HG02623 (cell line): Measurements from ENCODE around the gene XIRP1.
A peak's percentile ranks its signal among the peaks of the same experiment; 100 is the strongest.
"Not testable (repeated sequence)": the region's sequence is repeated elsewhere in the genome, so short reads cannot be mapped to it uniquely, and the experiment has no call there.

Experiments used
- ATAC-seq: cut with Tn5 transposase; IDR thresholded peaks from one replicate; pipeline ENCODE4 v1.9.1; 2021; ENCODE audit warnings: moderate library complexity; ENCODE audit not compliant: unreplicated experiment

XIRP1 gene, protein sequence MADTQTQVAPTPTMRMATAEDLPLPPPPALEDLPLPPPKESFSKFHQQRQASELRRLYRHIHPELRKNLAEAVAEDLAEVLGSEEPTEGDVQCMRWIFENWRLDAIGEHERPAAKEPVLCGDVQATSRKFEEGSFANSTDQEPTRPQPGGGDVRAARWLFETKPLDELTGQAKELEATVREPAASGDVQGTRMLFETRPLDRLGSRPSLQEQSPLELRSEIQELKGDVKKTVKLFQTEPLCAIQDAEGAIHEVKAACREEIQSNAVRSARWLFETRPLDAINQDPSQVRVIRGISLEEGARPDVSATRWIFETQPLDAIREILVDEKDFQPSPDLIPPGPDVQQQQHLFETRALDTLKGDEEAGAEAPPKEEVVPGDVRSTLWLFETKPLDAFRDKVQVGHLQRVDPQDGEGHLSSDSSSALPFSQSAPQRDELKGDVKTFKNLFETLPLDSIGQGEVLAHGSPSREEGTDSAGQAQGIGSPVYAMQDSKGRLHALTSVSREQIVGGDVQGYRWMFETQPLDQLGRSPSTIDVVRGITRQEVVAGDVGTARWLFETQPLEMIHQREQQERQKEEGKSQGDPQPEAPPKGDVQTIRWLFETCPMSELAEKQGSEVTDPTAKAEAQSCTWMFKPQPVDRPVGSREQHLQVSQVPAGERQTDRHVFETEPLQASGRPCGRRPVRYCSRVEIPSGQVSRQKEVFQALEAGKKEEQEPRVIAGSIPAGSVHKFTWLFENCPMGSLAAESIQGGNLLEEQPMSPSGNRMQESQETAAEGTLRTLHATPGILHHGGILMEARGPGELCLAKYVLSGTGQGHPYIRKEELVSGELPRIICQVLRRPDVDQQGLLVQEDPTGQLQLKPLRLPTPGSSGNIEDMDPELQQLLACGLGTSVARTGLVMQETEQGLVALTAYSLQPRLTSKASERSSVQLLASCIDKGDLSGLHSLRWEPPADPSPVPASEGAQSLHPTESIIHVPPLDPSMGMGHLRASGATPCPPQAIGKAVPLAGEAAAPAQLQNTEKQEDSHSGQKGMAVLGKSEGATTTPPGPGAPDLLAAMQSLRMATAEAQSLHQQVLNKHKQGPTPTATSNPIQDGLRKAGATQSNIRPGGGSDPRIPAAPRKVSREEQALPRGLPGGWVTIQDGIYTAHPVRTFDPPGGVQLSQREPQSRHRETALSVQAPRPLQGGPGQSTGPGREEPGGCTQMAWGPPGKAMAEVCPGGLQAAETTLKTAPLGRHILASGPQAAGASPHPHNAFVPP (N-terminal part only)

DNA sequence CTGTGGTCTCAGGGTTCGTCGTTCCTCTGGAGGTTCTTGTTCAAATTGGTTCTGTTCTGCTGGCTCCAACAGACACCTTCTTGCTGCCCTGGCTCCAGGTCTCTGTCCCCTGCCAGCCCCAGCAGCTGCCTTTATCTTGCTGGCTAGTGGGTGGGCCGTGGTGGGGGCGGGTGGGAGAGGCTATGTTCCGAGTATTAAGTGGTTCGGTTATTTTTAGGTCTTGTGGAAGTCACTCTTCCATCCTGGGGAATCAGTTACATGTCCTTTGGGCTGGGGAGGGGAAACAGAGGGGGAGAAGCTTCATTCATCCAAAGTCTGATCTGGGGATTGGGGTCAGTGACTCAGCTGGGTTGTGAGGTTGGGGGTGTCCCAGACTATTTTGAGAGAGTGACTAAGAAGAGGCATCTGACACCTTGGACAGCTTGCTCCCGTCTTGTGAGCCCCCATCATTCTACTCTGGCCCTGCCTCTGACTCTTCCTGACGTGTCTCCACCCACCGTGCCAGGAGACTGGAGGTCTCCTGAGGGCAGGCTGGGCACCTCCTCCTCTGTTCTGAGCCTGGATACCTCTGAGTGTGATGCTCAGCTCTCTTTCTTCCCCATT is at the start of gene XIRP1:
TSS of gene XIRP1 (minus strand) at position 106 of the 603 bp plus-strand sequence. CDS start 3,150 bp downstream, outside the sequence.
- ATAC-seq: no peak

DNA sequence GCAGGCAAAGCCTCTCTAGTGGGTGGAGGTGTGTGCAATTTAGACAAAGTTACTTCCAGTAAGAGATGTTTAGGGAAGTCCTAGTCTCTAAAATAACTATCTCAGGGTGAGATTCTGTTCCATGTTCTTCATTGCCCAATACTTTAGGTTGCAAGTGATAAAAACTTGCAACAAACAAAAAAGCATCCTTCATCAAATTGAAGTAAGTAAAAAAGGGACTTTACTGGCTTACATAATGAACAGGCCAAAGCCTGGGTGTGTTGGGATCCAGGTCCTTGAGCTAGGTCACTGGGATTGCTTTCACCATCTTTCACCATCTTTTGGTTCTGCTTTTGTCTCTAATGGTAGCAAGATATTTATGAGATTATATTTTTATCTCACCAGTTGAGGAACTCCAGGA is 49.2 kb upstream of the XIRP1 start:
- ATAC-seq: no peak

DNA sequence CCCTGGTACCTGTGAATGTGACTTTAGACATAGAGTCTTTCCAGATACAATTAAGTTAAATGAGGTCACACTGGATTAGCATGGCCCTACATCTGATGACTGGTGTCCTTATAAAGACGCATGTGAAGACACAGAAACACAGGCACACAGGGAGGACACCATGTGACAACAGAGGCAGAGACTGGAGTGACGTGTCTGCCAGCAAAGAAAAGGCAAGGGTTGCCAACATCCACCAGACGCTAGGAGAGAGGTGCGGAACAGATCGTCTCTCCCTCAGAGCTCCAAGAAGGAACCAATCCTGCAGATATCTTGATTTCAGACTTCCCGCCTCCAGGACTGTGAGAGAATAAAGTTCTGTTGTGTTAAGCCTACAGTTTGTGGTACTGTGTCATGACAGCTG is 44.6 kb upstream of the XIRP1 start:
- ATAC-seq: no peak

DNA sequence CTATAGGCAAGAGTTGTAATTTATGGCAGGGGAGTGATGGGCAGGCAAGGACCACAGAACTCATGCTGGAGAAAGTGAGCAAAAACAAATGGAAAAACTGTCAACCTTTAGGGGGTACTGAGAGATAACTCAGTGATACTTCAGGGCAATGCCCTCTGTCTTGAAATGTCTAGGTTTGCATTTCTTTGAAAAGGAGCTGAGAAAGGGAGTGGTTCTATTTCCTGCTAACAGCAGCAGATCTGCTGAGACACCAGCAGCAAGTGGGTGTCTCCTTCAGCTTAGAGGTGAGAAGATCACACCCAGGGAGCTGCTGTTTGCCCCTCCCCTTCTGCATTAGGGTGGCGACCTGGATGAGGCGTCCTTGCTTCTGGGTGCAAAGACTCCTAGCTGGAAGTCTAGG is 42.3 kb upstream of the XIRP1 start:
- no peak for ATAC-seq

DNA sequence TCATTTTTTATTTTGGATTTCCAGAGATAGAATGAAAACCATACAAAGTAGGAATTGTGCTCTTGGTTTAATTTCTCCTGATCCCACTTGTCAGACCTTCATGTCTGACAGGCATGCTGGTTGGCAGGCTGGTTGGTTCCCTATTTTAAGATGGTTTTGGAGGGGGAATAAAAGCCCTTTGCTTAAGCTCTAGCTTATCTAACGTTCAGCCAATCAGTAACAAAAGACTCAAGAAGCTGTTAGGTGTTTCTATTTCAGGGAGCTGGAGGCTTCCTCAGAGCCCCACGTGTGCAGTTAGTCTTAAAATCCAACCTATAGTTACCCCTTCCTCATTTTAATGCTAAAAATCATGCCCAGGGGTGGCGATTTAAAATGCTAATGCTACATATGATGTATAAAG is 40.5 kb upstream of the XIRP1 start:
- ATAC-seq: no peak

DNA sequence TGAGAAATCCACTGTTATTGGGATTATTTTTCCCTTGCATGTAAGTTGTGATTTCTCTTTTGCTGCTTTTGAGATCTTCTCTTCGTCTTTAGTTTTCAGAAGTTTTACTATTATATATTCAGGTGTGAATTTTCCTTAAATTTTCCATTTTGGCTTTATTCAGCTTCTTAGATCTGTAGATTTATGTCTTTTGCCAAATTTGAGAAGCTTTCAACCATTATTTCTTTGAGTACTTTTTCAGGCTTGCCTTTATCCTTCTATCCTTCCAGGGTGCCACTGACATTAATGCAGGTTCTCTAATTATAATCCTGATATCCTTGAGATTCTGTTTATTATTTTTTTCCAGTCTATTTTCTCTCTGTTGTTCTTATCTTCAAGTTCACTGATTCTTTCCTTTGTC is 38.1 kb upstream of the XIRP1 start:
- ATAC-seq: no peak

DNA sequence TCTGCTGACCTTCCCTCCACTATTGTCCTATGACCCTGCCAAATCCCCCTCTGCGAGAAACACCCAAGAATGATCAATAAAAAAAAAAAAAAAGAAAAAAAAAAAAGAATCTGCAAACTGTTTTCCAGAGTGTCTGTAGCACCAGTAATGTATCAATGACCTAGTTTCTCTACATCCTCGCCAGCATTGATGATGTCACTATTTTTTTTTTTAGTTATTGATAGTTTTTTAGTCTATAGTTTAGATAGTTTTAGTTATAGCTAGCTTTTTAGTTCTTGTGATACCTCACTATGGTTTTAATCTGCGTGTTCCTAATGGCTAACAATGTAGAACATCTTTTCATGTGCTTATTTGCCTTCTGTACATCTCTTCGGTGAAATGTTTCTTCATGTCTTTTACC is 36.1 kb upstream of the XIRP1 start:
- ATAC-seq: no peak

DNA sequence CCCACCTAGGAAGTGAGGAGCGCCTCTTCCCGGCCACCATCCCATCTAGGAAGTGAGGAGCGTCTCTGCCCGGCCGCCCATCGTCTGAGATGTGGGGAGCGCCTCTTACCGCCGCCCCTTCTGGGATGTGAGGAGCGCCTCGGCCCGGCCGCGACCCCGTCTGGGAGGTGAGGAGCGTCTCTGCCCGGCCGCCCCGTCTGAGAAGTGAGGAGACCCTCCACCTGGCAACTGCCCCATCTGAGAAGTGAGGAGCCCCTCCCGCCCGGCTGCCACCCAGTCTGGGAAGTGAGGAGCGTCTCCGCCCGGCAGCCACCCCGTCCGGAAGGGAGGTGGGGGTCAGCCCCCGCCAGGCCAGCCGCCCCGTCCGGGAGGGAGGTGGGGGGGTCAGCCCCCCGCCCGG is 35.2 kb upstream of the XIRP1 start:
- not testable (repeated sequence) for ATAC-seq

DNA sequence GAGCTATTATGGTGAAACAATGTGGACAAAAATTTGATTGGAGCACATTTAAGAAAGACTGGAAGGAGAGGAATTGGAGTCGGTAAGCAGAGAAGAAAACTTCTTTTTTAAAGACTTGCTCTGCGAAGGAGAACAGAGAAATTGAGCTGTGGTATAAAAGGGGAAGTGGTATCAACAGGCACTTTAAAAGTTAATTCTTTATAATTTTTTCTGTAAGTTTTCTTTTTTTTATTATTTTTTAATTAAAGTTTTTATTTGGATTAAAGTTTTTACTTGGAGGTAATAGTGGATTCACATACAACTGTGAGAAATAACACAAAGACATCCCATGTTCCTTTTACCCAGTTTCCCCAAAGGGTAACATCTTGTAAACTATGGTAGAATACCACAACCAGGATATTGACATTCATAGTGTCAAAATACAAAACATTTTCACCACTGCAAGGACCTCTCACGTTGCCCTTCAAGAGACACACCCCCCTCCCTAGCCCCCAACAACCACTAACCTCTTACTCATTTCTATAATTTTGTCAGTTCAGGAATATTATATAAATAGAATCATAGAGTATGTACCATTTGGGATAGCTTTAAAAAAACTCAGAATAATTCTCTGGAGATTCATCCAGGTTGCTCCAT is 33.8 kb upstream of the XIRP1 start:
- no peak for ATAC-seq

DNA sequence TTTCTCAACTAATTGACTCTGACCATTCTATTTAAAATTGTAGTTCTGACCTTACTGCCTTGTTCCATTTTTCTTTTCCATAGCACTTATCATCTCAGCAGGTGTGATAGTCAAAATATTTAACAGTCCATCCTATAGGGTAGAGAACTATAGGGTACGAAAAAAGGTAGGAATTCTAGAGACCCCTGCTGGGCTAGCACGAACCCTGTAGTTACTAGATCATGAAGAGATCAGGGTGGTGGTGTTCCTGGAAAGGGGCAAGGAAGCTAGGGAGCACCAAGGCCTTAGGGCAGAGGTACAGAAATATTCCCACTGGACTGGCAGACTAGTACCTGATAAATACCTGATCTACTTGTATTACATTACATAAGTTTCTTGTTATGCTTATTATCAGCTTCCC is 31.9 kb upstream of the XIRP1 start:
- ATAC-seq: no peak

DNA sequence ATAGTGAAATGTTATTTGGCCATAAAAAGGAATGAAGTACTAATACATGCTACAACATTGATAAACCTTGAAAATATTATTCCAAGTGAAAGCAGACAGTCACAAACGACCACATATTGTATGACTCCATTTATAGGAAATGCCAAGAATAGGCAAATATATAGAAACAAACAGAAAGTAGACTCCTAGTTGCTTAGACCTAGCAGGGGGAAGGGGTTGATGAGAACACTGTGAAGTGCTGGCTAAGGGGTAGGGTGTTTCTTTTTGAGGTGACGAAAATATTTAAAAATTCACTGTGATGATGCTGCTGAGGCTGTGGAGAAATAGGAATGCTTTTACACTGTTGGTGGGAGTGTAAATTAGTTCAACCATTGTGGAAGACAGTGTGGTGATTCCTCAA is 30.5 kb upstream of the XIRP1 start:
- ATAC-seq: no peak

DNA sequence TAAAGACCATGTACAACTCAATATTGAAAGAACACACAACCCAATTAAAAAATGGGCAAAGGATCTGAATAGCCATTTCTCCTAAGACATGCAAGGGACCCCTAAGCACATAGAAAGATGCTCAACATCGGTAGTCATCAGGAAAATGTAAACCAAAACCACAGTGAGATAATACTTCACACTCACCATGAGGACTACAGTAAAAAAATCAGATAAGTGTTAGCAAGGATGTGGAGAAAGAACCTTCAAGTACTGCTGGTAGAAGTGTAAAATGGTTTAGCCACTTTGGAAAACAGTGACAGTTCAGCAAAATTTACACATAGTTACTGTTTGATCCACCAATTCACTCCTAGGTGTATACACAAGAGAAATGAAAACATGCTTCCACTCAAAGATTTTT is 30.1 kb upstream of the XIRP1 start:
- no peak for ATAC-seq

DNA sequence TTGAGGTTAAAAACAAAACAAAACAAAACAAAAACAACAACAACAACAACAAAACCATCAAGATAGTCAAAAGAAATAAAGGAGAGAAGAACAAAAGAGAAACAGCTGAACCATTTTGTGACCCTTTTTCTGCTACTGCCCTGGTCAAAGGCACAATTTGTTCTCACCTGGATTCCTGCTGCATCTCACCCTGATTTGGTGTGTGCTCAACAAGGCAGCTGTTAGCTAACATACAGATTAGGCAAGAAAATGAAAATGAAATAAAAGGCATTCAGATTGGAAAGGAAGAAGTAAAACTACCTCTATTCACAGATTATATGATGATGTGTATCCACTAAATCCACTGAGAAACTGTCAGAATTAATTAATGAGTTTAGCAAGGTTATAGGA is 28.7 kb upstream of the XIRP1 start:
- ATAC-seq: no peak

DNA sequence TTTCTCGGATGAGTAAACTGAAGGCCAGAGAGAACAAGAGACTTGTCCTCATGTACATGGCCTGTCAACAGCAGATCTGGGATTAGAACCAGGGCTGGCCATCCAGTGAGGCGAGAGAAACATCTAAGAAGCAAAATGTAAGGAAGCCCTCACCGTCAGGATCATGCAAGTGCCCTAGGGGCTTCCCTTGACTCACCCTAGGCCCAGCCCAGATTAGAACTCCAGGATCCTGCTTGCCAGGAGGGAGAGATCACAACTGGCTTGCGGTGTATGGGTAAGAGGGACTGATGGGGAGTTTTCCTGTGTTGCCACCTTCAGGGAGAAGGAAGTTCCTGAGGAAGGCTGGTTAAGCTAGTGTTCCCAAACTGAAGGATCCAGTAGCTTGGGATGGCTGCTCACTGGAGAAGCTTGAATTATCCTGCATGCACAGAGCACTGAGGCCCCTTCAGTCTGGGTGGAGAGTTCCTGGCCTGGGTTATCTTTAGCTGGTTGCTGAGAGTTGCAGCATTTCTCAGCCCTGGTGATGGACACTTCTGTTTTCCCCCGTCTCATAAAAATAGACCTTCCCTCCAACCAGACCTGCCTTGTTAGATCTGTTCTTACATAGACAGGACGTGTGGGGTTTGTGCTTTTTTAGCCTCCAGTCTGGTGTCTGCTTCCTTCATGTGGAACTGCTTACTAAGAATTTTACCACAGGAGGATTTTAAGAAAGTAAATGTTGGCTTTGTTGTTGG is 28.2 kb upstream of the XIRP1 start:
- peak; percentile 34 for ATAC-seq

DNA sequence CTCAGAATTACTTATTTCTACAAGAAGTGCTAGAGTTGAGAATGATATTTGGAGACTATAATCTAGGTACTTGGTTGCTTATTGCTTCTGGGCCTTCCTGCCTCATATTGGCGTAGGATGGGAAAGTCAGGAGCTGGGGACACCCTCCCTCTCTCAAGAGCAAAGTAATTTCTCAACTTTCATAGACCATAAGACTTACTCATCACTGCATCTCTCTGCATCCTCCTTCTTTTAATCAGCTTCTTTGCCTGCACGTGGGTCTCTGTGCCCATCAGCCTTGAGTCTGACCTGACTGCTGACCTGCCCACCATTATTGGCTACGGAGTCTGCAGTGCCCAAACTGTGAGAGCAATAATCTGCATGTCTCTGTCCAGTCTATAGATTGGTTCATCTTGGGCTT is 27.3 kb upstream of the XIRP1 start:
- no peak for ATAC-seq

DNA sequence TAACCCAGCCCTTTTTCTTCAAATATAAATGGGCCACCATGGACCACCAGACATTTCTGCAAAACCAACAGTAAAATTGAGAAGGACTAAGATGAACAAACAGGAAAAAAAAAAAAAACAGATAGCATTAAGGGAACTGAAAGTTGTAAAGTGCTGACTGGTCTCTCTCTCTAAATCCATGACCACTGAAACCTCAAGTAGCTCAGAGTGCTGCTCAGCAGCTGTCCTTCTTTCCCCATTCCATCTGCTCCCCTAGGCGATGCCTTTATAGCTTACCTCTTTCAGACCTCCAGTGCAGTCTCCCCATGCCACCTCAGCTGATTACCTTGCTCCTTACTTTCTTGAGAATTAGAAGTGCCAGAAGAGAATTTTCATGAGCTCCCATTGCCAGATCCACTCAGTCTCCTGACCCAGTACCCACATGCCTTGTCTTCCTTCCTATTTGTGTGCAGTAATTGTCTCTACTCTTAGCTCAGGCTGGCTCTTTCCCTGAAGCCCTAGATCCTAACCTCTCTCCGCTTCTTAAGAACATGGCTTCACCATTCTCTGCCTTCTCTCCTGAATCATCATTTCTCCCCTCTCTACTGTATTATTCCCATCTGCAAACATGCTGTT is 23.9 kb upstream of the XIRP1 start:
- ATAC-seq: peak; percentile 94

DNA sequence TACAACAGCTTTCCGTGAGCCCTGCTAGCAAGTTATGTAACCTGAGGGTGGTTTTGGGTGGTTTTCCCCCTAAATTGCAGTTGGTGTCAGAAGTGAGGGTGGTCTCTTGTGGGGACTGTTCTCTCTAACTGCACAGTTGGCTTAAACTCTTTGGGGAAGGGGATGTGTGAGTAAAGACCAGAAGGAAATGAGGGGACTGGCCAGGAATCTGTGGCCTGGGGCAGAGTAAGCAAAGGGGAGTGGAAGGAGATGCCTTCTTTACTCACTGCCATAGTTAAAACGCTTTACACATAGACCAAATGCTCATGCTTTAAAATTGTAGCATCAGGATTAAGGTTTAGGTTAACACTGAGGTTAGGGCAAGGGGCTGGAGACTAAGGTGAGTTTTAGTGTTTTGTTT is 21.2 kb upstream of the XIRP1 start:
- ATAC-seq: no peak

DNA sequence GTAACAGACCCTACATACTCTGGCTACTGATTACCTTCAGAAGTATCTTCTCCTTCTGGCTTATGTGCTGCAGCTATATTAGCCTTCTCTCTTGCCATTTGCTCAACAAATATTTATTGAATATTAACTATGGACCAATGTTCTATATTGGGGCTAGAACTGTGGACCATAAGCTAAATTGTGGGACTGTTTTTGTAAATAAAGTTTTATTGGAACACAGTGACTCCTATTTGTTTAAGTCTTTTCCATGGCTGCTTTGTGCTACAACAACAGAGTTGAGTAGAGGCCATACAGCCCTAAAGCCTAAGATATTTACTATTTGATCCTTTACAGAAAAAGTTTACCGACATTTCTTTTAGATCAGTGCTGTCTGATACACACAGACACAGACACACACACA is 20.3 kb upstream of the XIRP1 start:
- ATAC-seq: no peak

DNA sequence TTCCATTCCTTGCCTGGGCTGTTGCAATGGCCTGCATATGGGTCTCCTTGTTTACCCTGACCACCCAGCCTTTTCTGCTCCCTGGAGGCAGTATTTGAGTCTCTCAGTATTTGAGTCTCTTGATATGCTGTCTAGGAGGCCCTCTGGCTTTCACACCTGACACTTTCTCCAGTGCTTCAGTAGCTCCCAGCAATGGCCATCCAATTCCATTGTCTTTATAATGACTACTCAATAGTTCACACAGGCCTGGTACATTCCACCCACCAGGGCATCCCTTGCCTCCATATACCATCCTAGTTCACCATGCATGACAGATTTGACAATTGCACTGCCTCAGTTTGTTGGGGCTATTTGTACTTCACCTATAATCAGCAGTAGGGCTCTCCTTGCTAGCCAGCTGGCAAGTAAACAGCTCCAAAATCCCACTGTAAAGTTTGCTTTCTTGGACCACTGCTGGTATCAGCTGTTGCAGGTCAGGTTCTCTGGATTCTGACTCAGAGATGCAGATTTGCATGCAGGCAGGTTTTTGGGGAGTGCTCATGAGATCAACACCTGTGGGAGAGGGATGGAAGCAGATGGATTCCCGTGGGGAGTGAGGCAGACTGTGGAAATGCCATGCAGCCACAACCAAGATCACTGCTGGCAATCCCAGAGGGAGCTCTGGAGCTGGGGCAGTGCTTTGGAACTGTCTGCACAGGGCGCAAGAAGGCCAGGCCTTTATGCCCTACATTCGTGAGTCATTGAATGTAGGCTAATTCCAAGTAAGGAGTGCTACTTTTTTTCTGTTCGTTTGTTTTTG is 19.1 kb upstream of the XIRP1 start:
- ATAC-seq: no peak
